Activated gamma-delta T cell treated with anti-CD3 and anti-CD28 coated beads, Interleukin-2, amount 50 U/mL, for 16 hours (primary cell): Measurements from ENCODE around the gene QARS1.

ENCODE experiments used
- DNase-seq: peaks from one replicate; pipeline ENCODE4 v3.0.0-alpha.2; 2020; ENCODE audit warnings: low read depth

The QARS1 gene

DNA sequence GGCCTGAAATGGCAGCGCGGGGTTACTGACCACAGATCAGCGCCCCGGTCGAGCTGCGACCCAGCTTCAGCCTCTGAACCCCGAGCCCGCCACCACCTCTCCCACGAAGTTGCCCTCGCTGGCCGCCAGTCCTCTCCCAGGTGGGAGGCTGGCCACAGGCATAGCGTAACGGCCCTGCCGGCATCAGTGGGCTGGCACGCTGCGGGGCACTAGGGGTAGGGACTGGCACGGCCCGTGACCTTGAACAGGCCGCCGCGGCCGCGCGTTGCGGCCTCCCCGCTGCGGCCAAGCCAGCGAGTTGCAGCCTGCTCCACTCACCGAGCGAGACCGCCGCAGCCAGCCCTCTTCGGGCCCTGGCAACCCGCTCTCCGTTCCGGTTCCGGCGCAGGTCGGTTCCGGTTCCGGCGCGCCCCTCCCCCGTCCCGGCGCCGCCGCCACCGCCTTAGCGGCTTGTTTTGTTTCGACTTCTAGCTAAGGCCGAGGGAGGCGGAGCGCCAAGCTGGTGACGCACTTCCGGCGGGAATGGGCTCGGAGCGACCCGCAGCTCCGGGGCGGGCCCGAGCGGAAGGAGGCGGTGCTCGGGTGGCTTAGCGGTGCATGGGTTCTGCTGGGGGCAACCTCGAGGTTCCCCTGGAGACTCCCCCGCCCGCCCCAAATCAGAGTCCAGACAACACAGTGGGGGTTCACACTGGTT, 16.0 kb upstream of the QARS1 start, which contains the start of gene USP19:
Gene USP19, minus strand, starts transcription at position 386 of the 694 bp plus-strand sequence. CDS start 1,678 bp downstream, outside the sequence.
- peak; percentile 91 for DNase-seq

DNA sequence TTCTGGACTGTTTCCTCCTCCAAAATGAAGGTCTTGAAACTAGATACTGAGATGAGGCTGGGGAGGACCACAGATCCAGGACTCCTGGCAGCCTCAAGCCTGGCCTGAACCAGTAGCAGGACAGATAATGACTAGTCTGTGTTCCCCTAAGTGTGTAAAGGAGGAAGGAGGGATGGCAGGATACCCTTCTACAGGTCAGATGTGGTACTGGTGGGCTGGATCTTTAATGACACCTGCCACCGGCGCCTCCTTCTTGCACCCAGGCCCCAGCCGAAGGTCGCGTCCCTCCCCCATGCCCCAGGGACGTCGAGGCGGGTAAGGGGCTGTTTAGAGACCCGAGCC, 15.5 kb upstream of the QARS1 start:
- no peak for DNase-seq

DNA sequence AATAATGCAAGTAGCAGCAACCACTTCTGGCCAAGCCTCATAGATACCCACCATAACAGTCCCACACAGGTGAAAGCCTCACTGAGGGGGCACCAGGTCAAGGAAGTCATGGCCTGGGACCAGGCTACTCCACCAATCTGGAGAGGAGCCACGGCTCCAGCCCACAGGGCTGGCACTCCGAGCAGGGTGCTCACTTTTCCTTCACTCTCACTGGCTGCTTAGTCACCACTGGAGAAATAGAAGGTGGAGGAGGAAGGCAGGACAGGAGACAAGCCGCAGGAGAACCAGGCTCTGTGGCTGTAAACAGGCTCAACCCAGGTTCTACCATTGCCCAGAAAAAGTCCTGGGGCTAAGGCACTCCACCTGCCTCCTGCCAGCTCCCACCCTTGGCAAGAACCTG, 14.9 kb upstream of the QARS1 start:
- DNase-seq: no peak

- DNase-seq: no peak
These were observed 14.5 kb upstream of the QARS1 start for GRCh38 chr3:49119036-49119435.

DNA sequence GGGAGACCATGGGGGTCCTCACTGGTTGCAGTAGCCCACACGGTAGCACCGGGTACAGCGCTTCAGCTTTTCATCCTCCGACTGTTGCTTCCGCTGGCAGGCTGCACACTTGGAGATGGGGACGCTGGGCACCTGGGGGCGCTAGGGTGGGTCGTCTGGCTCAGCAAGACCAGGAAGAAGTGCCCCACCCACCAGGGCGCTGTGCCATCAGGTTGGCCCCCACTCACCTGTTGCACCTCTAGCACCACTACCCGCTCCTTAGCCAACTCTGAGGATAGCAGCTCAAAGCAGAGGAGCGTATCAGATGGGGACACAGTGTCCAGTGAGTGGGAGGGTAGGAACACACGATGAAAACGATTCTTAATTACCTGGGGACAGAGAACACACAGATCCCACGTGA, 7.7 kb upstream of the QARS1 start:
- DNase-seq: no peak

- DNase-seq: no peak
These were observed 6.8 kb upstream of the QARS1 start for GRCh38 chr3:49111347-49111746.

DNA sequence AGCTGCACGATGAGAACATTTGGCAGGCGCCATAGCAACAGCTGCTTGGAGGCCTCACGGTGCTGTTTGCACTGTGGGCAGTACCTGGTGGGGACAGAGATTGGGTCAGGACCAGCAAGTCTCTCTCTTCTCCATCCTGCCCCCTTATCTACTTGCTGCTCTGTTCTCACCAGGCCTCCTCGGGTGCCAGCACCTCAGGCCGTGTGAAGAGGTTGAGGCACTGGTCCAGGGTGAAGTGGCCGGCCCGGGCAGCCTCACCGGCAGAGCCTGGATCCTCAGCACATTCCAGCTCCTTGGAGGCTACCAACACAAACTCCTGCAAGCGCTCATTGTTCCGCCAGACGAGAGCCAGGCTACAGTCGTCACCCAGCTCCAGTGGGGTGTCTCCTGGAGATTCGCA, 6.2 kb upstream of the QARS1 start:
- no peak for DNase-seq

- DNase-seq: no peak
These were observed 3.8 kb upstream of the QARS1 start for GRCh38 chr3:49108346-49108745.

GRCh38 chr3:49104052-49104426, 518 bp downstream of the QARS1 start:
- DNase-seq: no peak

DNA sequence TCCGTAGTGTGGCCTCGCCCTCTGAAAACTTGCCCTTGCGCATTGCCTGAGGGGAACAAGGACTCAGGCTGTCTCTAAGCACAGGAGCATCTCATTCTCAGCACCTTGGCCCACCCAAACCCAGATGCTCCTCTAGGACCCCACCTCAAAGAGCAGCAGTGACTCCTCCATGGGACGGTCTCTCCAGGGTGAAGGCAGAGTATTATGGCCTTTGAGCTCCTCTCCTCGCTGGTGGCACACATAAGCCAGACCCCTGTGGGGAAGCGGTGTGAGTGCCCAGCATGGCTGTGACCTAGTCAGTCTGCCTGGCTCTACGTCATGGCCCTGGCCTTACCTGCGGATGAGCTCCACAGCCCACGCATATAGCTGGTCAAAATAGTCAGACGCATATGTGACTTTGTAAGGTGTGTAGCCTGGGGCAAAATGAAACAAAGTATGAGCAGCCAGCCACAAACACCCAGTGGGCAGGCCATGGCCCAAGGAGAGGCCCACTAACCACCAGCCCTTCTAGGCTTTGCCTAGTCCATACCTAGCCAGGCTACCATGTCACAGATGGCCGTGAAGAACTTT, 4.4 kb downstream of the QARS1 start:
- no peak for DNase-seq

- no peak for DNase-seq
These were observed 5.5 kb downstream of the QARS1 start for GRCh38 chr3:49098910-49099630.

GRCh38 chr3:49098429-49098828, 6.1 kb downstream of the QARS1 start:
- no peak for DNase-seq

- peak; percentile 91 for DNase-seq
These were observed 10.4 kb downstream of the QARS1 start, which contains the start of gene QRICH1 for GRCh38 chr3:49093853-49094767. Gene QRICH1 (minus strand): TSS chr3:49094071. CDS start chr3:49077017, 17,054 bp downstream.

DNA sequence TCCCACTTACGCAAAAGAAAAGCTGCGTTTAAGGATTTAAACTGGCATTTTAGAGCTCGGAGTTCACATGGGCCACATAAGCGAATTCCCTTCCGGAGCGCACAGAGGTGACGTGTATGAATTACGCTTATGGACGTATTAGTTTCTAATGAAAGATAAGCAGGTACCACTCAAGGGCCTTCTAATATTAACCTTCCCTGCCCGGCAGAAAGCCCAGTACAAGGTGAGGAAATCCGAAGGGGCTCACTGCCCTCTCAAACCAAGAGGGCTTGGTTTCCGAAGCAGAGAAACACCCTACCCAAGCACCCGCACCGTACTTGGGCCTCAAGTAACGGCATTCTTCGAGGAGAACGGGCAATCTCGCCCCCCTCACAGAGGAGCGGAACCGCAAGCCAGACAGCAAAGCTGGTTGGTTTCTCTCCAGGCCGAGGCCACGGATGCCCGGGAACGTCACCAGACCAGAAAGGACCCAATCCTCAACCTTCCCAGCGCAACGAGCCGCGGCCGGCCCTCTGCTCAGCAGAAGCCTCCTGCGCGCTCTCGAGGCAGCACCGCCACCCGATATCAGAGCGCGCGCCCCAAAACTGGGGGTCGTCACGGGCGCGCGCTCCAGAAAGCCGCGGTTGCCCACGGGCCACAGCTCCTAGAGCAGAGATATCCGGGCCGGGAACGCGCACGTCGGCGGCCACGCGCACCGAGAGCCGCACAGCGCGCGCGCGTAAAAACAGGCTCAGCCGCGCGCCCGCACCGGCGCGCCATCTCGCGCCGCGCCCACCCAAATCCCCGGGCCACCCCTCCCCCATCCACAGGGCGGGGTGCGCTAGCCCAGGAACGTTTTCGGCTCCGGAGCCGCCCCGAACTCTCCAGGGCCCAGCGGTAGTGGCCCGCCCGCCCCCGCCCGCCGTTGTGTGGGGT, 11.4 kb downstream of the QARS1 start:
- peak; percentile 69 for DNase-seq

GRCh38 chr3:49081429-49081828, 23.1 kb downstream of the QARS1 start:
- no peak for DNase-seq

- DNase-seq: no peak
These were observed 25.3 kb downstream of the QARS1 start for GRCh38 chr3:49079270-49079669.

GRCh38 chr3:49076646-49077045, 27.9 kb downstream of the QARS1 start:
- DNase-seq: no peak

DNA sequence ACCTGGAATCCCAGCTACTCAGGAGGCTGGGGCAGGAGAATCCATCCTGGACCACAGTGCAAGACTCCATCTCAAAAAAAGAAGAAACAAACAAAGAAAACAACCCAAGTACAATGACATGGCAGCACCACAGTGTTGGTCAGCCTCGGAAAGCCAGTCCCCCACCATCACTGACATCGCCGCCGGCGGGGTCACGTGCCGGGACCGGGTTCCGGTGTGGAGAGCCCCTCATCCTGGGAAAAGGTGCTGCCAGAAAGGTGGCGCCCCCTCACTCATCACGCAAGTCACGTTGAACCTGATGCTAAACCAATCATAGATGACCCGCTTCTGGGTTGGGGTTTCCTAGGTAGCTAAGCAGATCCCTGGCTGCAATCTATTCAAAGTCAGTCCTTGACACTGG, 28.4 kb downstream of the QARS1 start:
- no peak for DNase-seq

DNA sequence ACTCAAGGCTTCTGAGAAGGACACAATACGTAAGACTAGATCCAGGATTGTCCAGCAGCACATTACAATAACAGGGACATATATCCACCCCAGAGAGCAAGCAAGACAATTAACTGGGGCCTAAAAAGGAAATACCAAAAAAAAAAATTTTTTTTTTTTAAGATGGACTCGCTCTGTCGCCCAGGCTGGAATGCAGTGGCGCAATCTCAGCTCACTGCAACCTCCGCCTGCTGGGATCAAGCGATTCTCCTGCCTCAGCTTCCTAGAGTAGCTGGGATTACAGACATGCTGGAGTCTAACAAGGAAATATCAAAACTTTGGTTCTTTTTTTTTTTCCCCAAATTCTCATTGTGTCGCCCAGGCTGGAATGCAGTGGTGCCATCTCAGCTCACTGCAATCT, 46.5 kb downstream of the QARS1 start:
- DNase-seq: no peak

- no peak for DNase-seq
These were observed 47.3 kb downstream of the QARS1 start for GRCh38 chr3:49057268-49057667.

GRCh38 chr3:49054344-49054862, 50.2 kb downstream of the QARS1 start:
- DNase-seq: no peak
